Measurements from ENCODE around the gene FBXL20. TPM values are rescaled to one million over a fixed set of nuclear protein-coding genes. Genes with fewer than 3 reads are reported as not detected.

The FBXL20 gene
- total RNA-seq, 1 donor: 15.8 TPM

GRCh38 chr17:39236981-39237441 lies 164.4 kb downstream of the FBXL20 start:
- H3K4me3 ChIP-seq (ENCODE audit: low read length): no peak overlapping the region
- no peaks in the 10 kb centered on the region for H3K9me3 ChIP-seq (ENCODE audit: low read depth, low read length)
- no peaks in the 10 kb centered on the region for H3K27me3 ChIP-seq (ENCODE audit: insufficient read depth, low read length)
- peaks cover 32% of the 10 kb centered on the region for H3K4me1 ChIP-seq (ENCODE audit: insufficient read depth, low read length)

- no peaks in the 10 kb centered on the region for H3K9me3 ChIP-seq (ENCODE audit: low read depth, low read length)
- peaks cover 37% of the 10 kb centered on the region for H3K4me1 ChIP-seq (ENCODE audit: insufficient read depth, low read length)
- H3K27me3 ChIP-seq (ENCODE audit: insufficient read depth, low read length): peaks cover 4% of the 10 kb centered on the region
- no peak overlapping the region for H3K4me3 ChIP-seq (ENCODE audit: low read length)
Measured at GRCh38 chr17:39236450-39236927, 164.9 kb downstream of the FBXL20 start.

GRCh38 chr17:39235555-39236449 lies 165.6 kb downstream of the FBXL20 start:
- Histone ChIP-seq H3K4me3 (ENCODE audit: low read length) (no peak overlapping the region), H3K4me1 (ENCODE audit: insufficient read depth, low read length) (peaks cover 37% of the 10 kb centered on the region), H3K27me3 (ENCODE audit: insufficient read depth, low read length) (peaks cover 5% of the 10 kb centered on the region), H3K9me3 (ENCODE audit: low read depth, low read length) (no peaks in the 10 kb centered on the region)

- H3K27me3 ChIP-seq (ENCODE audit: insufficient read depth, low read length): peaks cover 16% of the 10 kb centered on the region
- H3K4me3 ChIP-seq (ENCODE audit: low read length): no peak overlapping the region
- peaks cover 14% of the 10 kb centered on the region for H3K4me1 ChIP-seq (ENCODE audit: insufficient read depth, low read length)
- no peaks in the 10 kb centered on the region for H3K9me3 ChIP-seq (ENCODE audit: low read depth, low read length)
Measured at GRCh38 chr17:39231591-39232551, 169.6 kb downstream of the FBXL20 start.

GRCh38 chr17:39231091-39231561 lies 170.3 kb downstream of the FBXL20 start:
- Histone ChIP-seq H3K27me3 (ENCODE audit: insufficient read depth, low read length) (peaks cover 24% of the 10 kb centered on the region), H3K4me1 (ENCODE audit: insufficient read depth, low read length) (peaks cover 17% of the 10 kb centered on the region), H3K9me3 (ENCODE audit: low read depth, low read length) (no peaks in the 10 kb centered on the region), H3K4me3 (ENCODE audit: low read length) (no peak overlapping the region)

- H3K4me1 ChIP-seq (ENCODE audit: insufficient read depth, low read length): peaks cover 17% of the 10 kb centered on the region
- no peaks in the 10 kb centered on the region for H3K9me3 ChIP-seq (ENCODE audit: low read depth, low read length)
- H3K4me3 ChIP-seq (ENCODE audit: low read length): no peak overlapping the region
- H3K27me3 ChIP-seq (ENCODE audit: insufficient read depth, low read length): peaks cover 28% of the 10 kb centered on the region
Measured at GRCh38 chr17:39230361-39230760, 171.1 kb downstream of the FBXL20 start.

- H3K4me1 ChIP-seq (ENCODE audit: insufficient read depth, low read length): peaks cover 25% of the 10 kb centered on the region
- no peaks in the 10 kb centered on the region for H3K9me3 ChIP-seq (ENCODE audit: low read depth, low read length)
- peaks cover 36% of the 10 kb centered on the region for H3K27me3 ChIP-seq (ENCODE audit: insufficient read depth, low read length)
- H3K4me3 ChIP-seq (ENCODE audit: low read length): no peak overlapping the region
Measured at GRCh38 chr17:39229274-39229913, 172.0 kb downstream of the FBXL20 start.

- no peaks in the 10 kb centered on the region for H3K9me3 ChIP-seq (ENCODE audit: low read depth, low read length)
- H3K27me3 ChIP-seq (ENCODE audit: insufficient read depth, low read length): peaks cover 47% of the 10 kb centered on the region
- no peak overlapping the region for H3K4me3 ChIP-seq (ENCODE audit: low read length)
- H3K4me1 ChIP-seq (ENCODE audit: insufficient read depth, low read length): peaks cover 25% of the 10 kb centered on the region
Measured at GRCh38 chr17:39227364-39227919, 174.0 kb downstream of the FBXL20 start.

- no peak overlapping the region for H3K4me3 ChIP-seq (ENCODE audit: low read length)
- H3K27me3 ChIP-seq (ENCODE audit: insufficient read depth, low read length): peaks cover 42% of the 10 kb centered on the region
- no peaks in the 10 kb centered on the region for H3K9me3 ChIP-seq (ENCODE audit: low read depth, low read length)
- peaks cover 17% of the 10 kb centered on the region for H3K4me1 ChIP-seq (ENCODE audit: insufficient read depth, low read length)
Measured at GRCh38 chr17:39225959-39226683, 175.3 kb downstream of the FBXL20 start.

GRCh38 chr17:39225308-39225958 lies 176.0 kb downstream of the FBXL20 start, which contains the start of gene STAC2:
Gene STAC2, minus strand, starts transcription at chr17:39225945. Its CDS starts 443 bp downstream, at chr17:39225502.
- no peak within 1 kb of the TSS for H3K4me3 ChIP-seq (ENCODE audit: low read length)
- peaks cover 42% of the 10 kb centered on the region for H3K27me3 ChIP-seq (ENCODE audit: insufficient read depth, low read length)

GRCh38 chr17:39224778-39225307 lies 176.6 kb downstream of the FBXL20 start:
- peaks cover 42% of the 10 kb centered on the region for H3K27me3 ChIP-seq (ENCODE audit: insufficient read depth, low read length)
- peaks cover 17% of the 10 kb centered on the region for H3K4me1 ChIP-seq (ENCODE audit: insufficient read depth, low read length)
- H3K4me3 ChIP-seq (ENCODE audit: low read length): no peak overlapping the region
- no peaks in the 10 kb centered on the region for H3K9me3 ChIP-seq (ENCODE audit: low read depth, low read length)

More at GRCh38 chr17:39225308-39225958, 176.0 kb downstream of the FBXL20 start, which contains the start of gene STAC2:
- H3K4me1 ChIP-seq (ENCODE audit: insufficient read depth, low read length): peaks cover 17% of the 10 kb centered on the region
- no peaks in the 10 kb centered on the region for H3K9me3 ChIP-seq (ENCODE audit: low read depth, low read length)

- Histone ChIP-seq H3K4me1 (ENCODE audit: insufficient read depth, low read length) (peaks cover 17% of the 10 kb centered on the region), H3K27me3 (ENCODE audit: insufficient read depth, low read length) (peaks cover 42% of the 10 kb centered on the region), H3K4me3 (ENCODE audit: low read length) (no peak overlapping the region), H3K9me3 (ENCODE audit: low read depth, low read length) (no peaks in the 10 kb centered on the region)
Measured at GRCh38 chr17:39223907-39224777, 177.3 kb downstream of the FBXL20 start.

Data from mononuclear cell (primary cell).